ENCODE data around the gene MRPS25.
"Not testable (repeated sequence)": the region's sequence is repeated elsewhere in the genome, so short reads cannot be mapped to it uniquely, and the experiment has no call there.

The MRPS25 gene

GRCh38 chr3:15042936-15043335 is 22.2 kb downstream of the MRPS25 start:
- no peak for DNase-seq

- DNase-seq: no peak
Measured at GRCh38 chr3:15041950-15042349, 23.2 kb downstream of the MRPS25 start.

GRCh38 chr3:15040844-15041243 is 24.3 kb downstream of the MRPS25 start:
- no peak for DNase-seq

- no peak for DNase-seq
Measured at GRCh38 chr3:15038306-15038705, 26.8 kb downstream of the MRPS25 start.

GRCh38 chr3:15033103-15033502 is 32.0 kb downstream of the MRPS25 start:
- no peak for DNase-seq

GRCh38 chr3:15032650-15033049 is 32.5 kb downstream of the MRPS25 start:
- no peak for DNase-seq

- DNase-seq: no peak
Measured at GRCh38 chr3:15029625-15030024, 35.5 kb downstream of the MRPS25 start.

GRCh38 chr3:15023719-15024118 is 41.4 kb downstream of the MRPS25 start:
- no peak for DNase-seq

- DNase-seq: no peak
Measured at GRCh38 chr3:15023249-15023648, 41.9 kb downstream of the MRPS25 start.

GRCh38 chr3:15017191-15017590 is 47.9 kb downstream of the MRPS25 start:
- no peak for DNase-seq

GRCh38 chr3:15015456-15015855 is 49.7 kb downstream of the MRPS25 start:
- DNase-seq: no peak

GRCh38 chr3:15014606-15015328 is 50.3 kb downstream of the MRPS25 start:
- no peak for DNase-seq

GRCh38 chr3:15011174-15011573 is 53.9 kb downstream of the MRPS25 start:
- DNase-seq: no peak

GRCh38 chr3:15010664-15011063 is 54.5 kb downstream of the MRPS25 start:
- no peak for DNase-seq

- no peak for DNase-seq
Measured at GRCh38 chr3:15009167-15009566, 55.9 kb downstream of the MRPS25 start.

- DNase-seq: no peak
Measured at GRCh38 chr3:15007681-15008141, 57.4 kb downstream of the MRPS25 start.

- DNase-seq: not testable (repeated sequence)
Measured at GRCh38 chr3:14999182-14999581, 65.9 kb downstream of the MRPS25 start.
